Measurements from ENCODE around the gene PFKFB3.

Gene PFKFB3

DNA sequence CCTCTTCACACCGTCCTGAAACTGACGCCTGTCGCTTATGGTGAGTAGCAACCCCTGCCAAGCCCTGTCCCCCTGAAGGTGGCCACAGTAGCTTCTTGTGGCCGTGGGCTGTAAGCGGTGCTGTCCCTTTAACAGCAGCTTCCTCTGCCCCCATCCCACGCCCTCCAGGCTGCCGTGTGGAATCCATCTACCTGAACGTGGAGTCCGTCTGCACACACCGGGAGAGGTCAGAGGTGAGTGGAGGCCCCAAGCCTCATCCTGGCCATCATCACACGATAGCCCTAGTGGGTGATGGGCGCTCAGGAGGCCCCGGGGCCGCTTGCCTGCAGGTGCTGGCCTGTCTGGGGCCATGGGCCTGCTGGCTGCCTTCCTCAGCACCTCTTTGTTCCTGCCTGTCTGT lies 21.2 kb downstream of the PFKFB3 start:
- DNase-seq = no peak
- TF ChIP-seq CTCF (IDR thresholded peaks at IDR 0.05) = no peak
- Mint-ChIP-seq H3K27me3 (ENCODE audit: low read depth, poor library complexity) (no peaks in the 10 kb centered on the region), H3K4me1 (no peaks in the 10 kb centered on the region), H3K36me3 (ENCODE audit: low read depth) (peaks cover 79% of the 10 kb centered on the region), H3K9me3 (no peaks in the 10 kb centered on the region), H3K4me3 (no peak overlapping the region), H3K27ac (no peak overlapping the region)

GRCh38 chr10:6224781-6225180 lies 22.0 kb downstream of the PFKFB3 start:
- Mint-ChIP-seq H3K27ac (no peak overlapping the region), H3K4me3 (no peak overlapping the region), H3K27me3 (ENCODE audit: low read depth, poor library complexity) (no peaks in the 10 kb centered on the region), H3K36me3 (ENCODE audit: low read depth) (peaks cover 71% of the 10 kb centered on the region), H3K9me3 (no peaks in the 10 kb centered on the region), H3K4me1 (no peaks in the 10 kb centered on the region)
- TF ChIP-seq CTCF (IDR thresholded peaks at IDR 0.05) = no peak
- no peak for DNase-seq

DNA sequence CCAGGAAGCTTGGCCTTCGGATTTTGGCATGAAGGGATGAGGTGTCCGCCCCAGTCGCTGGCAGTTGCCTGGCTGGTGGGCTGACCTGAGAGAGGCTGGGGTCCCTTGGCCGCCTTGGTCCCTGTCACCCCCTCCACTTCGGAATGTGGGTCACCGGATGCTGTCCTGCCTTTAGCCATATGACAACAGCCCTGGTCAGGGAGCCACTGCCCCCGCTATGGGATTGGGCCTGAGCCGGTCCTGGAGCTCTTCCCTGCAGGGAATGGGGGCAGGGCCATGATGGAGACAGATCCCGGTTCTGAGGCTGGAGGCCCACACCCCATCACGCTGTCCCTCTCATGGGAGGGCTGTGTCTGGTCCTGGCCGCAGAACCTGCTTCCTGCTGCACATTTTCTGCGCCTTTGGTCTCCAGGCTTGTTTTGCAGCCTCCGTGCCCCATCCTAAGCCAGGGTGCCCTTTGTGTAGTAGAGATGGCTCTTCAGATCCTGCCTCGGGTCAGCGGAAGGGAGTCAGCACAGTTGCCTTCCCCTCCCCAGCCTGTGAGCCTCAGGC lies 22.6 kb downstream of the PFKFB3 start:
- no peak for DNase-seq
- no peak overlapping the region for H3K4me3 Mint-ChIP-seq
- no peaks in the 10 kb centered on the region for H3K4me1 Mint-ChIP-seq
- TF ChIP-seq CTCF (IDR thresholded peaks at IDR 0.05) = no peak
- H3K9me3 Mint-ChIP-seq = no peaks in the 10 kb centered on the region
- H3K27me3 Mint-ChIP-seq (ENCODE audit: low read depth, poor library complexity) = no peaks in the 10 kb centered on the region
- no peak overlapping the region for H3K27ac Mint-ChIP-seq
- peaks cover 72% of the 10 kb centered on the region for H3K36me3 Mint-ChIP-seq (ENCODE audit: low read depth)

DNA sequence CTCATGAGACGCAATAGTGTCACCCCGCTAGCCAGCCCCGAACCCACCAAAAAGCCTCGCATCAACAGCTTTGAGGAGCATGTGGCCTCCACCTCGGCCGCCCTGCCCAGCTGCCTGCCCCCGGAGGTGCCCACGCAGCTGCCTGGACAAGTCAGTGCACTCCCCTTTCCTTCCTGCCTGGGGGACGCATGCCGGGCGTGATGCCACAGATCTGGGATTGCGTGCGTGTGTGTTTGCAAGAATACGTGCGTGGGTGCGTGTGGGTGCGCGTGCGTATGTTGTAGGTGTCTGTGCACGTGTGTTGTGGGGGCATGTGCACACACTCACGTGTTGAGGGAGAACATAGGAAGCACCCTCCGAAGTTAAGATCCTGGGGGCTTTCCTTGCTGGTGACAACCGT lies 23.5 kb downstream of the PFKFB3 start:
- H3K27me3 Mint-ChIP-seq (ENCODE audit: low read depth, poor library complexity) = no peaks in the 10 kb centered on the region
- no peaks in the 10 kb centered on the region for H3K4me1 Mint-ChIP-seq
- no peak overlapping the region for H3K4me3 Mint-ChIP-seq
- DNase-seq = no peak
- H3K27ac Mint-ChIP-seq = peak overlapping the region; percentile 59
- TF ChIP-seq CTCF (IDR thresholded peaks at IDR 0.05) = no peak
- H3K9me3 Mint-ChIP-seq = no peaks in the 10 kb centered on the region
- H3K36me3 Mint-ChIP-seq (ENCODE audit: low read depth) = peaks cover 69% of the 10 kb centered on the region

- H3K4me3 Mint-ChIP-seq = no peak overlapping the region
- no peaks in the 10 kb centered on the region for H3K27me3 Mint-ChIP-seq (ENCODE audit: low read depth, poor library complexity)
- TF ChIP-seq CTCF (IDR thresholded peaks at IDR 0.05) = no peak
- no peak for DNase-seq
- no peak overlapping the region for H3K27ac Mint-ChIP-seq
- peaks cover 63% of the 10 kb centered on the region for H3K36me3 Mint-ChIP-seq (ENCODE audit: low read depth)
- no peaks in the 10 kb centered on the region for H3K4me1 Mint-ChIP-seq
- H3K9me3 Mint-ChIP-seq = no peaks in the 10 kb centered on the region
Observed at GRCh38 chr10:6227346-6227745, 24.6 kb downstream of the PFKFB3 start.

DNA sequence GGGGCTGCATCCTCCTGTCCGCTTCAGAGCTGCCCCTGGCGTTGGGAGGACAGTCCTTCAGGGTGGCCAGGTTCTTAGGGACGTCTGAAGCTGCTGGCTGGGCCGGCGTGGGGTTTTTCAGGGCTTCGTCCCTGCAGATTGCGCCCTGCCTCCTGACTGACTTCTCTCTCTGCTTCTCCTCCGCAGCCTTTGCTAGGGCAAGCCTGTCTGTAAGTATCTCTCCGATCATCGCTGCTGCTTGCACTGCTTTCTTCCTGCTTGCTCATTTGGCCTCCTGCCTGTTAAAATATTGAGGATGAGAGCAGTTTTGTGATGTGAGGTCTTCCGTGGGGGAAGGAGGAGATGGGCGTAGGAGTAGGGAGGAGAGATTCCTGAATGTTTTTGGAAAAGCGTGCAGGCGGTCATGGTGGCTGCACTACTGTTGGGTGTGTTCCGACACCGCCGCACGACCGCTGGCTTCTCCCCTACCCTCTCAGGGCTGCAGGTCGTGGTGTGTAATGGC lies 25.3 kb downstream of the PFKFB3 start:
- H3K36me3 Mint-ChIP-seq (ENCODE audit: low read depth) = peaks cover 70% of the 10 kb centered on the region
- no peaks in the 10 kb centered on the region for H3K9me3 Mint-ChIP-seq
- peak overlapping the region; percentile 94 for H3K27ac Mint-ChIP-seq
- DNase-seq = no peak
- no peak overlapping the region for H3K4me3 Mint-ChIP-seq
- H3K4me1 Mint-ChIP-seq = no peaks in the 10 kb centered on the region
- no peak for TF ChIP-seq CTCF (IDR thresholded peaks at IDR 0.05)
- no peaks in the 10 kb centered on the region for H3K27me3 Mint-ChIP-seq (ENCODE audit: low read depth, poor library complexity)
